ENCODE measurements around the gene MICU1. TPM values are rescaled to one million over a fixed set of nuclear protein-coding genes. Genes with fewer than 3 reads are reported as not detected.
A peak's percentile ranks its signal among the peaks of the same experiment; 100 is the strongest.

The MICU1 gene
- total and polyA plus RNA-seq, 2 experiments from 2014 or later, result 27.5 to 52.3 TPM

GRCh38 chr10:72367301-72367960 is 258.4 kb downstream of the MICU1 start:
- ATAC-seq (no peak), DNase-seq (ENCODE audit: low spot score) (no peak)
- Mint-ChIP-seq H3K4me3 (no peak overlapping the region), H3K27ac (no peak overlapping the region), H3K27me3 (ENCODE audit: insufficient read depth, low read depth, poor library complexity) (peaks cover 7% of the 10 kb centered on the region), H3K4me1 (peaks cover 5% of the 10 kb centered on the region; the same call in 1 of the 3 replicates), H3K36me3 (ENCODE audit: low read depth) (peaks cover 3% of the 10 kb centered on the region; the same call in 2 of the 3 replicates), H3K9me3 (no peaks in the 10 kb centered on the region)
- Histone ChIP-seq H3K9me2 (ENCODE audit: insufficient read depth) (no peaks in the 10 kb centered on the region), H3K27ac (ENCODE audit: low read depth) (no peak overlapping the region), H3F3A (replicated peaks; ENCODE audit: low read depth) (no peaks in the 10 kb centered on the region), H4K20me1 (replicated peaks; ENCODE audit: insufficient read depth) (no peaks in the 10 kb centered on the region), H3K79me2 (replicated peaks; ENCODE audit: insufficient read depth) (no peaks in the 10 kb centered on the region), H2AFZ (no peak overlapping the region), H3K4me1 (ENCODE audit: insufficient read depth) (no peaks in the 10 kb centered on the region), H3K4me3 (no peak overlapping the region), H3K27me3 (ENCODE audit: insufficient read depth) (no peaks in the 10 kb centered on the region), H3K4me2 (no peak overlapping the region), H3K36me3 (ENCODE audit: insufficient read depth) (no peaks in the 10 kb centered on the region)
- TF ChIP-seq EZH2 (IDR thresholded peaks at IDR 0.05; ENCODE audit: low read depth, unreplicated experiment), result no peak

- no peak for DNase-seq (ENCODE audit: low spot score)
- no peak overlapping the region for H3K4me2 ChIP-seq
- ATAC-seq, result no peak
- peaks cover 3% of the 10 kb centered on the region; the same call in 2 of the 3 replicates for H3K36me3 Mint-ChIP-seq (ENCODE audit: low read depth)
- no peaks in the 10 kb centered on the region for H3K79me2 ChIP-seq (replicated peaks; ENCODE audit: insufficient read depth)
- H3K27me3 Mint-ChIP-seq (ENCODE audit: insufficient read depth, low read depth, poor library complexity), result peaks cover 8% of the 10 kb centered on the region
- H3K9me2 ChIP-seq (ENCODE audit: insufficient read depth), result no peaks in the 10 kb centered on the region
- no peak overlapping the region for H3K4me3 Mint-ChIP-seq
- H2AFZ ChIP-seq, result no peak overlapping the region
- H3K4me1 Mint-ChIP-seq, result peaks cover 5% of the 10 kb centered on the region; the same call in 1 of the 3 replicates
- no peaks in the 10 kb centered on the region for H3K4me1 ChIP-seq (ENCODE audit: insufficient read depth)
- H3K27ac ChIP-seq (ENCODE audit: low read depth), result no peak overlapping the region
- no peaks in the 10 kb centered on the region for H3K27me3 ChIP-seq (ENCODE audit: insufficient read depth)
- no peaks in the 10 kb centered on the region for H3K9me3 Mint-ChIP-seq
- no peaks in the 10 kb centered on the region for H3K36me3 ChIP-seq (ENCODE audit: insufficient read depth)
- H4K20me1 ChIP-seq (replicated peaks; ENCODE audit: insufficient read depth), result no peaks in the 10 kb centered on the region
- H3F3A ChIP-seq (replicated peaks; ENCODE audit: low read depth), result no peaks in the 10 kb centered on the region
- H3K27ac Mint-ChIP-seq, result peak overlapping the region; percentile 44; the same call in 1 of the 2 replicates
- no peak overlapping the region for H3K4me3 ChIP-seq
- TF ChIP-seq, protein P1, sequence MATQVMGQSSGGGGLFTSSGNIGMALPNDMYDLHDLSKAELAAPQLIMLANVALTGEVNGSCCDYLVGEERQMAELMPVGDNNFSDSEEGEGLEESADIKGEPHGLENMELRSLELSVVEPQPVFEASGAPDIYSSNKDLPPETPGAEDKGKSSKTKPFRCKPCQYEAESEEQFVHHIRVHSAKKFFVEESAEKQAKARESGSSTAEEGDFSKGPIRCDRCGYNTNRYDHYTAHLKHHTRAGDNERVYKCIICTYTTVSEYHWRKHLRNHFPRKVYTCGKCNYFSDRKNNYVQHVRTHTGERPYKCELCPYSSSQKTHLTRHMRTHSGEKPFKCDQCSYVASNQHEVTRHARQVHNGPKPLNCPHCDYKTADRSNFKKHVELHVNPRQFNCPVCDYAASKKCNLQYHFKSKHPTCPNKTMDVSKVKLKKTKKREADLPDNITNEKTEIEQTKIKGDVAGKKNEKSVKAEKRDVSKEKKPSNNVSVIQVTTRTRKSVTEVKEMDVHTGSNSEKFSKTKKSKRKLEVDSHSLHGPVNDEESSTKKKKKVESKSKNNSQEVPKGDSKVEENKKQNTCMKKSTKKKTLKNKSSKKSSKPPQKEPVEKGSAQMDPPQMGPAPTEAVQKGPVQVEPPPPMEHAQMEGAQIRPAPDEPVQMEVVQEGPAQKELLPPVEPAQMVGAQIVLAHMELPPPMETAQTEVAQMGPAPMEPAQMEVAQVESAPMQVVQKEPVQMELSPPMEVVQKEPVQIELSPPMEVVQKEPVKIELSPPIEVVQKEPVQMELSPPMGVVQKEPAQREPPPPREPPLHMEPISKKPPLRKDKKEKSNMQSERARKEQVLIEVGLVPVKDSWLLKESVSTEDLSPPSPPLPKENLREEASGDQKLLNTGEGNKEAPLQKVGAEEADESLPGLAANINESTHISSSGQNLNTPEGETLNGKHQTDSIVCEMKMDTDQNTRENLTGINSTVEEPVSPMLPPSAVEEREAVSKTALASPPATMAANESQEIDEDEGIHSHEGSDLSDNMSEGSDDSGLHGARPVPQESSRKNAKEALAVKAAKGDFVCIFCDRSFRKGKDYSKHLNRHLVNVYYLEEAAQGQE (IDR thresholded peaks at IDR 0.05; ENCODE audit: unreplicated experiment), result no peak
- TF ChIP-seq EZH2phosphoT487 (IDR thresholded peaks at IDR 0.05; ENCODE audit: unreplicated experiment) (no peak), ZNF331 (CRISPR knock-in tag; IDR thresholded peaks at IDR 0.05; ENCODE audit: low read depth) (no peak), POLR2AphosphoS5 (IDR thresholded peaks at IDR 0.05; ENCODE audit: low read depth) (no peak), NANOG (IDR thresholded peaks at IDR 0.05; ENCODE audit: borderline replicate concordance) (no peak), ZNF114 (CRISPR knock-in tag; IDR thresholded peaks at IDR 0.05) (no peak), ZNF462 (CRISPR knock-in tag; IDR thresholded peaks at IDR 0.05) (no peak), JUNB (IDR thresholded peaks at IDR 0.05; ENCODE audit: unreplicated experiment) (no peak)
Observed at GRCh38 chr10:72365106-72365895, 260.6 kb downstream of the MICU1 start.

Data from GM23338 (cell line).